GM10266 (cell line): ENCODE data around the gene WARS2.
A peak's percentile ranks its signal among the peaks of the same experiment; 100 is the strongest.

Source experiments
- DNase-seq: peaks from one replicate; pipeline ENCODE4 v3.0.0; 2012; ENCODE audit errors: extremely low spot score
- CTCF ChIP-seq: IDR thresholded peaks from 2 replicates; pipeline ENCODE4 v1.5.1; 2012; ENCODE audit warnings: mild to moderate bottlenecking, low read depth; ENCODE audit not compliant: control insufficient read depth, insufficient read depth; ENCODE audit errors: missing control alignments

Gene WARS2

GRCh38 chr1:118984722-118985639 is 155.5 kb downstream of the WARS2 start:
- DNase-seq = peak; percentile 15

GRCh38 chr1:118984086-118984721 is 156.2 kb downstream of the WARS2 start:
- peak; percentile 20 for DNase-seq
- TF ChIP-seq CTCF = peak; percentile 17

More at GRCh38 chr1:118984722-118985639, 155.5 kb downstream of the WARS2 start:
- TF ChIP-seq CTCF = no peak

- no peak for DNase-seq
- no peak for TF ChIP-seq CTCF
Measured at GRCh38 chr1:118983558-118984041, 156.9 kb downstream of the WARS2 start.

GRCh38 chr1:118982821-118983557 is 157.5 kb downstream of the WARS2 start:
- TF ChIP-seq CTCF = no peak
- no peak for DNase-seq

GRCh38 chr1:118982266-118982665 is 158.2 kb downstream of the WARS2 start:
- DNase-seq = no peak
- no peak for TF ChIP-seq CTCF

- no peak for TF ChIP-seq CTCF
Measured at GRCh38 chr1:118981436-118981835, 159.0 kb downstream of the WARS2 start.

More at GRCh38 chr1:118981436-118981835, 159.0 kb downstream of the WARS2 start:
- no peak for DNase-seq
